HTR-8/SVneo (cell line): Measurements from ENCODE around the gene CR1.
"Not testable (repeated sequence)": the region's sequence is repeated elsewhere in the genome, so short reads cannot be mapped to it uniquely, and the experiment has no call there.

Source experiments
- DNase-seq: peaks from one replicate; pipeline ENCODE4 v3.0.0; 2011; ENCODE audit warnings: low spot score, mixed read lengths; ENCODE audit not compliant: insufficient read length
- FAIRE-seq: peaks from 2 replicates; lab custom pipeline; 2011; peaks lifted over from hg19 to GRCh38; lab: Jason Lieb, UNC

CR1 gene

DNA sequence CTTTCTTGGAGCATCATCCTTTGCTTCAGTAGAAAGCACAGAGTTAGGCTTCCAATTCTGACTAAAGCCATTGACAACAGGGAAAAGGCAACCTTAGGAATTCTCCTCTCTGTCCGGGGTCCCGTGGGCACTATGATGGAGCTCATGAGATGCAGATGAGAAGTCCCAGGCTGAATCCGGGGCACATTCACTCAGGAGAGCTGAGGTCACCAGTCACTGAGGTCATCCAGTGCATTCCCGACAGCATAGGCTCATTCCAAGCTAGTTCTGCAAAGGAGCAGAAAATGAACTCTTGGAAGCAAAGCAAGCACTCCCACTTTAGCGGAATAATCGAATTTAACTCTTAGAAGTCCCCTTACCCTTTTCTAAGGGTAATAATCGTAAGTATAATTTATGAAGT lies 6.8 kb downstream of the CR1 start:
- DNase-seq: no peak
- no peak for FAIRE-seq

- DNase-seq (no peak), FAIRE-seq (no peak)
Observed at GRCh38 chr1:207503950-207504349, 8.0 kb downstream of the CR1 start.

- FAIRE-seq (no peak), DNase-seq (no peak)
Observed at GRCh38 chr1:207504438-207504837, 8.5 kb downstream of the CR1 start.

DNA sequence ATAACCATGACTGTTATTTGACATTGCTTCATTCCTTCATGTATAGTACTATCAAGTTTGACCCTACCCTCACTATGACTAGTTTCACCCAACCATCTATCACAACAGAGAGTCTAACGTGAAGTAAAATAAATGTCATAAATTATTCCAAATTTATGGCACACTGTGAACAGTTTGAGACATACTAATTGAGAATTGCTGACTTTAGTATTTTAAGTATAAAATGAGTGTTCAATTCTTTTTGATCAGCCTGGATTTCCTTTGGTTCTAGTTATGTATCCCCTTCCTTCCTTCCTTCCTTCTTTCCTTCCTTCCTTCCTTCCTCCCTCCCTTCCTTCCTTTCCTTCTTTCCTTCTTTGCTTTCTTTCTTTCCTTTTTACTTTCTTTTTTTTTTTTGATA lies 14.5 kb downstream of the CR1 start:
- FAIRE-seq (no peak), DNase-seq (no peak)

- DNase-seq (no peak), FAIRE-seq (no peak)
Observed at GRCh38 chr1:207514890-207515289, 18.9 kb downstream of the CR1 start.

GRCh38 chr1:207516729-207517128 lies 20.8 kb downstream of the CR1 start:
- DNase-seq (no peak), FAIRE-seq (no peak)

GRCh38 chr1:207518608-207519236 lies 22.8 kb downstream of the CR1 start:
- DNase-seq (no peak), FAIRE-seq (no peak)

- DNase-seq (no peak), FAIRE-seq (no peak)
Observed at GRCh38 chr1:207519505-207520399, 23.8 kb downstream of the CR1 start.

GRCh38 chr1:207520400-207521345 lies 24.7 kb downstream of the CR1 start:
- FAIRE-seq: peak; percentile 71
- DNase-seq: not testable (repeated sequence)

- DNase-seq, FAIRE-seq: not testable (repeated sequence)
Observed at GRCh38 chr1:207525239-207525638, 29.3 kb downstream of the CR1 start.

GRCh38 chr1:207528401-207528800 lies 32.4 kb downstream of the CR1 start:
- DNase-seq, FAIRE-seq: not testable (repeated sequence)

- FAIRE-seq, DNase-seq: not testable (repeated sequence)
Observed at GRCh38 chr1:207536263-207536662, 40.3 kb downstream of the CR1 start.

DNA sequence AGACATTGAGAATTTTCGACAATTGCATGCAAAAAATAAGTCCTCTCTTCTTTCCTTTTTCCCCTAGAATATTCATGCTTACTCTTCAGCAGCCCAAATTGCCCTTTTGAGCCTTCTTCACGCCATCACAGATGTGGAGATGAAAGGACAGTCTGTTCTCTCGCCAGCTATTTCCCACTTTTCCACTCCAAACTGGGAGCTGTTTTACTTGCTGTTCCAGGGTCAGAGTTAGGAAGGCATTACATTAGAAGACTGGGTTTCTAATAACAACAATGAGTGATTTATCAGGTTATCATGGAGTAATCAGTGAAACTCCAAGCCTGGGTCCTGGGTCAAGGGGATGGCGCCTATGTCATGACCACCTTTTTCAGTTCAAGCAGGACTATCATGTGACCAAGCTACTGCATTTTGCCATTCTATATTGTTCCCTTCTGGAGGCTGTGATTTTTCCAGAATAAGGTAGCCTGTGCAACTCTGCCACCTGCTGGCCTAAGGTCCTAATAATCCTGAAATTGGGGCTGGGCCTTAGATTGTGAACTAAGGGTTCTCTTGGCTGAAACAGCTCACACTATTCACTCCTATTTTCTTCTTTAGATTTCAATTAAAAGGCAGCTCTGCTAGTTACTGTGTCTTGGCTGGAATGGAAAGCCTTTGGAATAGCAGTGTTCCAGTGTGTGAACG lies 50.9 kb downstream of the CR1 start:
- DNase-seq, FAIRE-seq: not testable (repeated sequence)

DNA sequence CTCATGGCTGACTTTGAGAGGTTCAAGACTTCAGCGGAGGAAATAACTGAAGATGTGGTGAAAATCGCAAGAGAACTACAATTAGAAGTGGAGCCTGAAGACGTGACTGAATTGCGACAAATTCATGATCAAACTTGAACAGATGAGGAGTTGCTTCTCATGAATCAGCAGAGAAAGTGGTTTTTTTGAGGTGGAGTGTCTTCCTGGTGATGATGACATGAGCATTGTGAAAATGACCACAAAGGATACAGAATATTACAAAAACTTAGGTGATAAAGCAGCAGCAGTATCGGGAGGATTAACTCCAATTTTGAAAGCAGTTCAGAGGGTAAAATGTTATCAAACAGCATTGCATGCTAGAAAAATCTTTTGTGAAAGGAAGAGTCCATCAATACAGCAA lies 58.9 kb downstream of the CR1 start:
- not testable (repeated sequence) for DNase-seq, FAIRE-seq

- DNase-seq: no peak
- FAIRE-seq: no peak
Observed at GRCh38 chr1:207565546-207566468, 69.8 kb downstream of the CR1 start.

GRCh38 chr1:207571926-207572325 lies 76.0 kb downstream of the CR1 start:
- not testable (repeated sequence) for FAIRE-seq, DNase-seq

DNA sequence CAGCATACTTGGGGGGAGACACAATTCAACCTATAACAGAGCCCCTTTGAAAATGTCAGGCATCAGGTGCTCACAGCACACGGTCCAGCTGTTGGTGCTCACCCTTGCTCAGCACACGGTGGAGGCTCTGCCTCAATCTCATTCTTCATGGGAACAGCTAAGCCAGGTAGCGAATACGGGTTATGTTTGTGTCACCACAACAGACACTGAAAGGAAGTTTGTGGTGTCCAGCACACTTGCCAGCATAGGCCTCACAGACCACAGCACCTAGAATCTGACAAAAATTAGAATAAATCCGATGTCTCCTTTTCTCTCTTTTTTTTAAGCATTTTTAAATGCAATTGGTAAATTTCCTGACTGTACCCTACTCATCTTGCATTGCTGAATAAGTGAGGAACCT lies 77.1 kb downstream of the CR1 start:
- FAIRE-seq, DNase-seq: not testable (repeated sequence)

- not testable (repeated sequence) for FAIRE-seq, DNase-seq
Observed at GRCh38 chr1:207575381-207575780, 79.4 kb downstream of the CR1 start.
